ENCODE measurements around the gene DLGAP4. TPM values are rescaled to one million over a fixed set of nuclear protein-coding genes. Genes with fewer than 3 reads are reported as not detected.

The DLGAP4 gene
- total RNA-seq, 4 donors from 2014 or later = 38.6 to 193 (median 80.5) TPM

DNA sequence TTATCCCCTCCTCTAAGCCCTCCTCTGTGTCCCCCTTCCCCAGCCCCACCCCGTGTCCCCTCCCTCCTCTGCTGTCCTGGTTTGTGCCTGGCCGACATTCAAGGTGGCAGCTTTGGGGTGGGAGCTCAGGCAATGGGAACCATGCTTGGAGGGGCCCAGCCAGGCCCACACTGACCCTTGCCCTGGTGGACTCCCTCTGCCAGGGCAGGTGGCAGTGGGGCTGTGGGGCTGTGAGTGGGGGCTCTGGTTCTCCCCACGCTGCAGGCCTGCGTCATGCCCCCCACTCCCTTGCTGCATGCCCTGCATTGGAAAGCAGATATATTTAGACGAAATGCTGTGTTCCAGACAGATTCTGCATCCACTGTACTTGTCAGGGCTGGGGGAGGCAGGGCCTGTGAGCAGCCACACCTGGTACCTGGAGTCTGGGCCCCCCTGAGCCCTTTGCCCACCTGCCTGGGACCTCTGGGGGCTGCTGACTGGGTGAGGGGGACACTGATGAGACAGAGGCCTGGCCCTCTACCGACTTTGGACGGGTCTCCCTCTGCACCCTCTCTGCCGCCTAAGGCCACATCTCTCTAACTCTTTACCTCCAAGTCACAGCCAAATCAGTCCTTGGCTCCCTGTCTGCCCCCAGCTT, 14.2 kb downstream of the DLGAP4 start:
- Histone ChIP-seq H3K9me3 (no peaks in the 10 kb centered on the region), H3K36me3 (no peaks in the 10 kb centered on the region), H3K4me1 (no peaks in the 10 kb centered on the region), H3K4me3 (no peak overlapping the region), H3K27ac (no peak overlapping the region), H3K27me3 (no peaks in the 10 kb centered on the region)
- TF ChIP-seq, protein P1, sequence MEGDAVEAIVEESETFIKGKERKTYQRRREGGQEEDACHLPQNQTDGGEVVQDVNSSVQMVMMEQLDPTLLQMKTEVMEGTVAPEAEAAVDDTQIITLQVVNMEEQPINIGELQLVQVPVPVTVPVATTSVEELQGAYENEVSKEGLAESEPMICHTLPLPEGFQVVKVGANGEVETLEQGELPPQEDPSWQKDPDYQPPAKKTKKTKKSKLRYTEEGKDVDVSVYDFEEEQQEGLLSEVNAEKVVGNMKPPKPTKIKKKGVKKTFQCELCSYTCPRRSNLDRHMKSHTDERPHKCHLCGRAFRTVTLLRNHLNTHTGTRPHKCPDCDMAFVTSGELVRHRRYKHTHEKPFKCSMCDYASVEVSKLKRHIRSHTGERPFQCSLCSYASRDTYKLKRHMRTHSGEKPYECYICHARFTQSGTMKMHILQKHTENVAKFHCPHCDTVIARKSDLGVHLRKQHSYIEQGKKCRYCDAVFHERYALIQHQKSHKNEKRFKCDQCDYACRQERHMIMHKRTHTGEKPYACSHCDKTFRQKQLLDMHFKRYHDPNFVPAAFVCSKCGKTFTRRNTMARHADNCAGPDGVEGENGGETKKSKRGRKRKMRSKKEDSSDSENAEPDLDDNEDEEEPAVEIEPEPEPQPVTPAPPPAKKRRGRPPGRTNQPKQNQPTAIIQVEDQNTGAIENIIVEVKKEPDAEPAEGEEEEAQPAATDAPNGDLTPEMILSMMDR (IDR thresholded peaks at IDR 0.05) = no peak
- intact Hi-C loops (cut with DNase I; ENCODE audit: low total_unique reads) = no loop called here
- DNase-seq = no peak

GRCh38 chr20:36320898-36321695, 15.0 kb downstream of the DLGAP4 start:
- H3K27ac ChIP-seq = no peak overlapping the region
- H3K4me1 ChIP-seq = no peaks in the 10 kb centered on the region
- H3K4me3 ChIP-seq = no peak overlapping the region
- no peak for DNase-seq
- TF ChIP-seq, protein P1 (IDR thresholded peaks at IDR 0.05) = no peak
- TF ChIP-seq POLR2A (IDR thresholded peaks at IDR 0.05) = no peak
- H3K9me3 ChIP-seq = no peaks in the 10 kb centered on the region
- H3K27me3 ChIP-seq = no peaks in the 10 kb centered on the region
- no peaks in the 10 kb centered on the region for H3K36me3 ChIP-seq
- intact Hi-C loops (cut with DNase I; ENCODE audit: low total_unique reads) = no loop called here

GRCh38 chr20:36322131-36322530, 16.0 kb downstream of the DLGAP4 start:
- DNase-seq = no peak

GRCh38 chr20:36330091-36330490, 24.0 kb downstream of the DLGAP4 start:
- no peaks in the 10 kb centered on the region for H3K36me3 ChIP-seq
- H3K9me3 ChIP-seq = no peaks in the 10 kb centered on the region
- no peaks in the 10 kb centered on the region for H3K4me1 ChIP-seq
- H3K27me3 ChIP-seq = no peaks in the 10 kb centered on the region
- TF ChIP-seq POLR2A (IDR thresholded peaks at IDR 0.05) = no peak
- TF ChIP-seq, protein P1 (IDR thresholded peaks at IDR 0.05) = no peak
- intact Hi-C loops (cut with DNase I; ENCODE audit: low total_unique reads) = no loop called here
- H3K27ac ChIP-seq = no peak overlapping the region
- no peak for DNase-seq
- no peak overlapping the region for H3K4me3 ChIP-seq

More at GRCh38 chr20:36322131-36322530, 16.0 kb downstream of the DLGAP4 start:
- Histone ChIP-seq H3K4me3 (no peak overlapping the region), H3K27ac (no peak overlapping the region), H3K4me1 (no peaks in the 10 kb centered on the region), H3K9me3 (no peaks in the 10 kb centered on the region), H3K36me3 (no peaks in the 10 kb centered on the region), H3K27me3 (no peaks in the 10 kb centered on the region)
- no peak for TF ChIP-seq POLR2A (IDR thresholded peaks at IDR 0.05)
- TF ChIP-seq, protein P1 (IDR thresholded peaks at IDR 0.05) = no peak
- intact Hi-C loops (cut with DNase I; ENCODE audit: low total_unique reads) = no loop called here

DNA sequence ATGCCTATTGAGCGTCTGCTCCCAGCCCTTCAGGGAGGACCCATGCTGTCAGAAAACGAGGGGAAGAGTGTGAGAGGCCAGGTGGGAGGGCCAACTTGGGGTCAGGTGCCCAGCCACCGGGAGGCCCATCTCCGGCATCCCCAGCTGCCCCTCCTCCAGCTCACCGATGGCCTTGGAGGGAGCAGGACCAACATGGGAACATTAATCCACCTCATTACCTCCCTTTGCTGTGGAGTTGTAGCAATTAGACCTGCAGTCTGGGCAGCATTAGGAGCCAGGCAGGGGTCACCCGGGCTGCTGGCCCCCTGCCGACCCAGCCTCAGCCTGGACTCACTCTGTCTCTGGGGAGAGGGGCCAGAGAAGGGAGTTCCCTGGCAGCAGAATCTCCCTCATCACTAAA, 25.1 kb downstream of the DLGAP4 start:
- intact Hi-C loops (cut with DNase I; ENCODE audit: low total_unique reads) = no loop called here

More for the DNA sequence above, 25.1 kb downstream of the DLGAP4 start:
- no peak overlapping the region for H3K4me3 ChIP-seq
- H3K27ac ChIP-seq = no peak overlapping the region
- H3K9me3 ChIP-seq = no peaks in the 10 kb centered on the region
- H3K36me3 ChIP-seq = no peaks in the 10 kb centered on the region
- TF ChIP-seq, protein P1 (IDR thresholded peaks at IDR 0.05) = no peak
- no peak for TF ChIP-seq POLR2A (IDR thresholded peaks at IDR 0.05)
- no peak for DNase-seq
- no peaks in the 10 kb centered on the region for H3K4me1 ChIP-seq
- H3K27me3 ChIP-seq = no peaks in the 10 kb centered on the region
